Smooth muscle cell (in vitro differentiated cells): ENCODE data around the gene RELB. TPM values are rescaled to one million over a fixed set of nuclear protein-coding genes. Genes with fewer than 3 reads are reported as not detected.
A peak's percentile ranks its signal among the peaks of the same experiment; 100 is the strongest.

Source experiments
- DNase-seq: peaks from one replicate; lab custom pipeline; 2025; ENCODE audit not compliant: unreplicated experiment; lab: John Stamatoyannopoulos, UW
- H2AFZ ChIP-seq: fragments of 200-600 bp; sonication (generic); 2 replicates; pipeline ENCODE4 v1.6.0; 2016; ENCODE audit warnings: antibody characterized with exemption, low read depth, mild to moderate bottlenecking
- H3F3A ChIP-seq: fragments of 200-600 bp; sonication (generic); 2 replicates; pipeline ENCODE4 v1.6.0; 2017; ENCODE audit warnings: antibody characterized with exemption, low read depth
- H3K27ac ChIP-seq: fragments of 200-600 bp; sonication (generic); 2 replicates; pipeline ENCODE4 v1.5.1; 2016; ENCODE audit warnings: low read depth, mild to moderate bottlenecking
- H3K27me3 ChIP-seq: fragments of 200-600 bp; sonication (generic); 2 replicates; pipeline ENCODE4 v1.6.1; 2016; ENCODE audit warnings: low read depth, mild to moderate bottlenecking
- H3K36me3 ChIP-seq: fragments of 200-600 bp; sonication (generic); 2 replicates; pipeline ENCODE4 v1.5.1; 2016; ENCODE audit warnings: low read depth
- H3K4me1 ChIP-seq: fragments of 200-600 bp; sonication (generic); 2 replicates; pipeline ENCODE4 v1.5.1; 2016; ENCODE audit warnings: low read depth
- H3K4me2 ChIP-seq: fragments of 200-600 bp; sonication (generic); 2 replicates; pipeline ENCODE4 v1.6.0; 2016; ENCODE audit warnings: mild to moderate bottlenecking
- H3K4me3 ChIP-seq: fragments of 200-600 bp; sonication (generic); 2 replicates; pipeline ENCODE4 v1.5.1; 2016; ENCODE audit warnings: mild to moderate bottlenecking
- H3K79me2 ChIP-seq: fragments of 200-600 bp; sonication (generic); 2 replicates; pipeline ENCODE4 v1.6.0; 2016; ENCODE audit warnings: low read depth, mild to moderate bottlenecking
- H3K9ac ChIP-seq: fragments of 200-600 bp; sonication (generic); 2 replicates; pipeline ENCODE4 v1.6.0; 2016; ENCODE audit warnings: low read depth
- H3K9me3 ChIP-seq: fragments of 200-600 bp; sonication (generic); replicated peaks from 2 replicates; pipeline ENCODE4 v1.5.1; 2016; ENCODE audit warnings: low read depth
- H4K20me1 ChIP-seq: fragments of 200-600 bp; sonication (generic); 2 replicates; pipeline ENCODE4 v1.6.0; 2016; ENCODE audit warnings: low read depth
- CTCF ChIP-seq: fragments of 200-600 bp; sonication (generic); IDR thresholded peaks from 2 replicates; pipeline ENCODE4 v1.5.1; 2017; ENCODE audit warnings: borderline replicate concordance, mild to moderate bottlenecking, antibody characterized with exemption; ENCODE audit not compliant: insufficient read depth, poor library complexity, severe bottlenecking
- WGBS: methylation state at CpG from one replicate; pipeline ENCODE4 v1.1.7; 2016; ENCODE audit warnings: low lambda C conversion rate; 5-methylcytosine and 5-hydroxymethylcytosine counted together
- polyA plus RNA-seq: library from polyadenylated mRNA; unstranded; fragments of >200 nt; fragmentation: Nextera tagmentation; extraction: Ambion mirVana; gene quantifications from 2 replicates; pipeline ENCODE4 v1.2.1, GENCODE V29; 2016
- total RNA-seq: library from RNA; depleted of rRNA; stranded (reverse); fragments of >200 nt; gene quantifications from 2 replicates; pipeline ENCODE4 v1.2.3, GENCODE V29; 2014

Gene RELB
- total and polyA plus RNA-seq, 2 experiments from 2014 or later, result 11.2 to 27.1 TPM

- Histone ChIP-seq H3F3A (peaks cover 16% of the 10 kb centered on the region), H2AFZ (peak within 1 kb of the TSS; percentile 84), H3K4me2 (peak within 1 kb of the TSS; percentile 80), H3K36me3 (no peaks in the 10 kb centered on the region), H3K9ac (no peak within 1 kb of the TSS), H3K79me2 (peaks cover 21% of the 10 kb centered on the region), H3K4me1 (peaks cover 30% of the 10 kb centered on the region), H3K27ac (no peak within 1 kb of the TSS), H3K4me3 (peak within 1 kb of the TSS; percentile 48), H3K27me3 (no peaks in the 10 kb centered on the region), H3K9me3 (no peaks in the 10 kb centered on the region), H4K20me1 (no peaks in the 10 kb centered on the region)
- DNase-seq, result peak; percentile 16
- no peak for TF ChIP-seq CTCF
- WGBS, result 4% methylated on average over 33 of the region's 81 CpGs
Observed at GRCh38 chr19:45076029-45076850, 75.0 kb downstream of the RELB start, which contains the start of gene ZNF296. TSS of gene ZNF296 (minus strand) at chr19:45076478. CDS start at chr19:45076373, 105 bp downstream.

- no peaks in the 10 kb centered on the region for H3K36me3 ChIP-seq
- peaks cover 30% of the 10 kb centered on the region for H3K4me1 ChIP-seq
- peak overlapping the region; percentile 48 for H3K4me3 ChIP-seq
- H4K20me1 ChIP-seq, result peaks cover 2% of the 10 kb centered on the region
- 81% methylated on average over 15 of the region's 15 CpGs for WGBS
- H3K9me3 ChIP-seq, result no peaks in the 10 kb centered on the region
- no peak overlapping the region for H3K27ac ChIP-seq
- no peak overlapping the region for H3K9ac ChIP-seq
- peaks cover 29% of the 10 kb centered on the region for H3K79me2 ChIP-seq
- TF ChIP-seq CTCF, result no peak
- peaks cover 16% of the 10 kb centered on the region for H3F3A ChIP-seq
- peak overlapping the region; percentile 80 for H3K4me2 ChIP-seq
- no peaks in the 10 kb centered on the region for H3K27me3 ChIP-seq
- peak overlapping the region; percentile 84 for H2AFZ ChIP-seq
- no peak for DNase-seq
Observed at GRCh38 chr19:45076851-45077730, 75.8 kb downstream of the RELB start.

- H4K20me1 ChIP-seq, result peaks cover 5% of the 10 kb centered on the region
- 63% methylated on average over 10 of the region's 10 CpGs for WGBS
- H3K9me3 ChIP-seq, result no peaks in the 10 kb centered on the region
- DNase-seq, result no peak
- H3K27ac ChIP-seq, result no peak overlapping the region
- H3K4me3 ChIP-seq, result peak overlapping the region; percentile 96
- no peaks in the 10 kb centered on the region for H3K36me3 ChIP-seq
- peak overlapping the region; percentile 88 for H3K9ac ChIP-seq
- peak overlapping the region; percentile 92 for H3K4me2 ChIP-seq
- peaks cover 30% of the 10 kb centered on the region for H3K4me1 ChIP-seq
- peak overlapping the region; percentile 94 for H2AFZ ChIP-seq
- no peak for TF ChIP-seq CTCF
- H3K27me3 ChIP-seq, result no peaks in the 10 kb centered on the region
- peaks cover 16% of the 10 kb centered on the region for H3F3A ChIP-seq
- peaks cover 44% of the 10 kb centered on the region for H3K79me2 ChIP-seq
Observed at GRCh38 chr19:45078390-45079062, 77.3 kb downstream of the RELB start.
